ENCODE measurements around the gene DLEC1. TPM values are rescaled to one million over a fixed set of nuclear protein-coding genes. Genes with fewer than 3 reads are reported as not detected.

DLEC1 gene
- polyA plus RNA-seq, 4 donors, result 0.54 to 1.4 (median 0.85) TPM

DNA sequence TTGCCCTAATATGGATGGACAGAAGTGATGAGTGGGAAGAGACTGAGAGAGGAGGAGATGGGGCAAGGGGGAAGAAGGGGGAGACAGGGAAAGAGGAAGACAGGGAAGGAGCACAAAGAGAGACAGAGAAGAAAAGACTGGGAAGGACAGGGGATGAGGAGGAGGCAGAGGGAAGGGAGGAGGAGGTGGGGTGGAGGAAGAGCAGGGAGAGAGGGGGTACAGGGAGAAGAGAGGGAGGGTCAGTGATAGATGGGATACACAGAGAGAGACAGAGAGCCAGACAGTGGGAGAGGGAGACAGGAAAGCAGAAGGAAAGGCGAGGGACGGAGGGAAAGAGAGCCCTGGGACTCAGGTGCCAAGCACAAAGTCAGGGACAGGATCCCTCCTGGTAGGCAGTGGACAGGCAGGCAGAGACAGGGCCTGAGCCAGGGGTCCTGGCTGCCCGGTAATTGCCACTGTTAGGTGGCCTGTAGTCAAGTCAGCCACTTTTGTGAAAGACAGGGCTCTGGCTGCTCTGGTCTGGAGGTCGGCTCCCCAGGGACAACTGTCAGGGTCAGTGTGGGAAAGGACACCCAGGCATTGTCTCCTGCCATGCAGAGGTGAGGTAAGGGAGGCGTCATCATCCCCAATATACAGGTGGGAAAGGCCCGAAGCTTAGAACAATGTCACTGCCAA lies 38.6 kb upstream of the DLEC1 start:
- no peak for DNase-seq (ENCODE audit: low read depth in 4 of 4, low spot score in 3 of 4)

DNA sequence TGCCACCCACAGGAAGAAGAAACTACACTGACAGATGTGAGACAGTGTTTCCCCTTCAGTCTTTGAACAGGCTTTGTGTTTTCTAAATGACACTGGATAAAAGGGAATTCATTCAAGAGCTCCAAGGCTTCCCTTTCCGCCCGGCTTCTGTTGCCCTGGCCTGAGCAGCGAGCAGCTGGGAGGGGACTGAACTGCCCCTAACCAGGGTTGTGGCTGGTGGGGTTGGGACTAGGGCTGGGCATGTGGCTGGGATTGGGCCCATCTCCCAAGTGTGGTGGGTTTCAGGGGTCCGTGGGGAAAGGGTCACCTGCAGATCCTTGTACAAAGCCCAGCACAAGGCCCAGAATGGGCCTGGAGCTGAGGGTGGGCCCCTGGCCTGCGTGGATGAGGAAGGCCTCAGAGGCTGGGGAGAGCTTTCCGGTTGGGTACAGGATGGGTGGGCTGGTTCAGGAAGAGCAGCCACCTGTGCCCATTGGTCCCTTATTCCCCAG lies 38.0 kb upstream of the DLEC1 start:
- DNase-seq (ENCODE audit: low read depth in 4 of 4, low spot score in 3 of 4), result no peak

DNA sequence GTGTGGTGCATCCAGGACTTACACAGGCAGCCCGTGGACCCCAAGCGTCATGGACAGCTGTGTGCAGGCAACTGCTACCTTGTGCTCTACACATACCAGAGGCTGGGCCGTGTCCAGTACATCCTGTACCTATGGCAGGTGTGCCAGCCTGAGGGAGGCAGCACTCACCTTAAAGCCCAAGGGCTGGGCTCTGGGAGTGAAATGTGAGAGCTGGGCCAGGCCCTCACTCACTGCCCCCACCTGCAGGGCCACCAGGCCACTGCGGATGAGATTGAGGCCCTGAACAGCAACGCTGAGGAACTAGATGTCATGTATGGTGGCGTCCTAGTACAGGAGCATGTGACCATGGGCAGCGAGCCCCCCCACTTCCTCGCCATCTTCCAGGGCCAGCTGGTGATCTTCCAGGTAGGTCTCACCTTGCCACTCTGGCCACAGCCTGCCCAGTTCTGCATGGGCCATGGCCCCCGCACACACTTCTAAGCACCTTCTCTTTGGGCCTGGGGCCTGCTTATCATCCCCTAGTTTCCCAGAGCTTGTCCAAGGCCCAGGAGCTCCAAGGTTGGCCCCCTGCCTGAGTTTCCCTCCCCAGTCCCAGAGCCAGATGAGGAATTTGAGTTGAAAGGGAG lies 37.4 kb upstream of the DLEC1 start:
- DNase-seq (ENCODE audit: low read depth in 4 of 4, low spot score in 3 of 4), result no peak

DNA sequence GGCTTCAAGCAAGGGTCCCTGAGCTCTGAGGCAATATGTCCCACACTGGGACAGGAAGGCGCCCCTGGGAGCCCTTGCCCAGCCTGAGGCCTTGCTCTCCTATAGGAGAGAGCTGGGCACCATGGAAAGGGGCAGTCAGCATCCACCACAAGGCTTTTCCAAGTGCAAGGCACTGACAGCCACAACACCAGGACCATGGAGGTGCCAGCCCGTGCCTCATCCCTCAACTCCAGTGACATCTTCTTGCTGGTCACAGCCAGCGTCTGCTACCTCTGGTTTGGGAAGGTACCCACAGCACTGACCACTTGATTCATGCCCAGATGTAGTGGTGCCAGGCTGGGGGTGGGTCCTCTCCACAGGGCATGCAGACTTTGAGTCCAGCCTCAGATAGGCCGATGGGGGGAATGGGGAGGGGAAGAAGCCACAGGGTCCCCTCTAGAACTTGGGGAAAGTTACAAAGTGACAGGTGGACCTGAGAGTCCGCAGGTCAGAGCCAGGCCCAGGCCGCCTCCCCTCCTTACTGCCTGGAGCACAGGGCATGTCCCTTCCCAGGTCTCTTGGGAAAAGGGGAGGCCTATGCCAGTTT lies 36.6 kb upstream of the DLEC1 start:
- no peak for DNase-seq (ENCODE audit: low read depth in 4 of 4, low spot score in 3 of 4)

DNA sequence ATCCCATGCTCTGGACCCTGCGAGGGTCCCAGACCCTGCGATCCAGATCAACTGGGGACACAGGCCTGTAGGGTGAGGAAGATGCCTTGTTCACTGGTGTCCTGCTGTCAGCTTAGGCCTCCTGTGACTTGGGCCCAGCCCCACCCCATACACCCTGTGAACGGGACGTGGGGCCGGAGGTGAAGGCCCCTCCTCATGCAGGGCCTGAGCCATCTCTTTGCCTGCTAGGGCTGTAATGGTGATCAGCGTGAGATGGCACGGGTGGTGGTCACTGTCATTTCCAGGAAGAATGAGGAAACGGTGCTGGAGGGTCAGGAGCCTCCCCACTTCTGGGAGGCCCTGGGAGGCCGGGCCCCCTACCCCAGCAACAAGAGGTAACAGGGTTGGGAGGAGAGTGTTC lies 36.1 kb upstream of the DLEC1 start:
- DNase-seq (ENCODE audit: low read depth in 4 of 4, low spot score in 3 of 4), result no peak

DNA sequence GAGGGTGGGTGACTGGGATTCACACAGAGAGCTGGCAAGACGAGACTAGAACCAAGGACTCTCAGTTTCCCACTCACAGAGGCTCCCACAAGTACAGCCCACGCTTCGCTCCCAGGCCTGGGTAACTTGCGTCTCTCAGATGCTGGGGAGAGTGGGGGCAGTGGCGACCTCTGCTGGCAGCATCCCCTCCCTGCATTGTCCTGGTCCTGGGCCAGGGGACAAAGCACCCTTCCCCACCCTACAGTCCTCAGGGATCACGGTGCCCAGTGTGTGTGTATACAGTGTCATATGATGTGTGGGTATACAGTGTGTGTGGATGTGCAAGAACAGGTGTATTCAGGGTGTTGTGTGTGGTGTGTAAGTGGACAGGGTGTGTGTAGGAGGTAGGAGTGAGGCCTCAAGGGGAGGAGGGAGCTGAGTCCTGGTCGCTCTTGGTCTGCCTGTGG lies 35.6 kb upstream of the DLEC1 start:
- DNase-seq (ENCODE audit: low read depth in 4 of 4, low spot score in 3 of 4), result no peak

DNA sequence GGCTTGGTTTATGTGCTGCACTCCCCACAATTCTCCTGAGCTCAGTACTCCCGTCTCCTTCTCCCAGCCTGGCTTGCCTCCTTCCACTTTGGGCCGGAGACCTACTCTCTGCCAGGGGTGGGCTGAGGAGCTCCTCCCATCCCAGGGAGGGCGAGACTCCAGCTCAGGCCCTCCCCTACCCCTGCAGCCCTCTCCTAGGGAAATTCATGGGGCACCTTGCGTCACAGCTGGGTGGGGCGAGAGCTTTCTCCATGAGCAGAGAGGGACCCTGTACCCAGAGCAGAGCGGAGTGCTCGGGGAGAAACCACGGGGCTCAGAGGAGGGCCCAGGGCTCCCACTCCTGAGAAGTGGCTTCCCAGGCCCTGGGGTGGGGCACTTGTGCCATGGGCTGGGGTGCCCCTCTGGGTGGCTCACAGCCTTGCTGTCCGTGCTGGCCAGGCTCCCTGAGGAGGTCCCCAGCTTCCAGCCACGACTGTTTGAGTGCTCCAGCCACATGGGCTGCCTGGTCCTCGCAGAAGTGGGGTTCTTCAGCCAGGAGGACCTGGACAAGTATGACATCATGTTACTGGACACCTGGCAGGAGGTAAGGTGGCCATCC lies 35.1 kb upstream of the DLEC1 start:
- no peak for DNase-seq (ENCODE audit: low read depth in 4 of 4, low spot score in 3 of 4)

DNA sequence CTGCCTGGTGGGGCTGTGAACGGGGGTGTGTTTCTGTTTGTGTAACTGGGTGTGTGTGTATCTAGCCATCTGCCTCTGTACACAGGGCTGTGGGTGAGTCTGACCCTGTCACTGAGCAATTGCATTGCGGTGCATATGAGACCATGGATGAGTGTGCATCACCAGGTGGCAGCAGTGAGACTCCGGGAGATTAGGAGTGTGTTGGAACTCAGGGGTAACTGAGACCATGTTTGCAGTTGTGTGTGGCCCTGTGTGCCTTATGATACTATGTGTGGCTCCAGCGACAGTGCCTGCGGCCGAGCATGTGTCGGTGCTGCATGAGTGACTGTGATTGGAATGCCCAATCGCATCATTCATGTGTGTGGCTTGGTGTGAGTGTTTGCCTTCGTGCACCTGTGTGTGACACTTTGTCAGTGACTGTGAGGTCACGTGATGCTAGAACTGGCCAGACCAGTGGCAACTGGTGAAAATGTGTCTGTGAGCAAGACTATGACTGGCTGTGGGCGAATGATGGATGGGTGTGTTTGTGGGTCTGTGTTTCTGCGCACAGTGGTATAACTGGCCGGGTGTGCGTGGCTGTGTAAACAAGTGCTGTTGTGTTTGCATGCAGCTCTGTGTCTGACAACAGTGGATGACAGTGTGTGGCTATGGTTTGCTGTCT lies 34.5 kb upstream of the DLEC1 start:
- no peak for DNase-seq (ENCODE audit: low read depth in 4 of 4, low spot score in 3 of 4)

DNA sequence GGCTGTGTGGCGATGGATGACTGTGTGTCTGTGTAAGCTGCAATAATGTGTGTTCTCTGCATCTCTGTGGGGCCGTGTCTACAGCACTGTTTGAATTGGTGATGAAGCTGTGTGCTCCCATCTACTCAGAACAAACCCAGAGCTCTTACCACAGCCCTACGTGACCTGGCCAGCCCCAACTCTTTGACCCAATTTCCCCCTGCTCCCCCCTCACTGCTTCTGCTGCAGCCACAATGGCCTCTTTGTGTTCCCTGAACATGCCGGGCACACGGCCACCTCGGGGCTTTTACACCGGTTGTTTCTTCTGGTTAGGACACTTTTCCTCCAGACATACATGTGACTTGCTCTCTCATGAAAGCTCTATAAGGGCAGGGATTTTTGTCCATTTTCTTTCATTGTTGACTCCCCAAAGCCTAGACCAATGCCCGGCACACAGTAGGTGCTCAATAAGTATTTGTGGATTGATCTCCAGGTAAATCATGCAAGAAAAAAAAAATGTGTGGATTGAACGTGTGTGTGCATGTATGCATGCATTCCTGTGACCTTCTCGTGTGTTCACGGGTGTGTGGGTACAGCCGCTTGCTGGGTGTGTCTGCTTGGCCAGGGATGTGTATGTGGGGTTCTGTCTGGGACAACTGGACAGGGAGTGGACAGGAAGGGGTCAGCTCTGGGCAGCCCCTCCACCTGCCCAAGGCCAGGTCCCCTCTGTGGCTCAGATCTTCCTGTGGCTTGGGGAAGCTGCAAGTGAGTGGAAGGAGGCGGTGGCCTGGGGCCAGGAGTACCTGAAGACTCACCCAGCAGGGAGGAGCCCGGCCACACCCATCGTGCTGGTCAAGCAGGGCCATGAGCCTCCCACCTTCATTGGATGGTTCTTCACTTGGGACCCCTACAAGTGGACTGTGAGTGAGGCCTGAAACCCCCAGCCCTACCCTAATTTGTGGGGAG lies 33.7 kb upstream of the DLEC1 start:
- no peak for DNase-seq (ENCODE audit: low read depth in 4 of 4, low spot score in 3 of 4)

DNA sequence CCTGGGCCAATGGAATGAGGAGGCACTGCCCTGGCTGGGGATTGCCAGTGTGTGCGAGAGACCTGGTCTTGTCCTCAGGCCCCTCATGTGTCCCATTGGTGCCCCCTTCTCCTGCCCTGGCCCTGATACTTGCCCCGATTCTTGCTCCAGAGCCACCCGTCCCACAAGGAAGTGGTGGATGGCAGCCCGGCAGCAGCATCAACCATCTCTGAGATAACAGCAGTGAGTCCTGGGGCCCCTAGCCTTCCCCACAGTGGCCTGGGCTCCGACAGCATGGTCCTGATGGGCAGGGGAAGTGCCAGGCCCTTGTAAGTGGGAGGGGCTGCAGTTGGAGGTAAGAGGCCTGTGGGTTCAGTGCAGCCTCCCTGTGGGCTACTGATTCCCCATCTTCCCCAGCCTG lies 33.0 kb upstream of the DLEC1 start:
- DNase-seq (ENCODE audit: low read depth in 4 of 4, low spot score in 3 of 4), result no peak

DNA sequence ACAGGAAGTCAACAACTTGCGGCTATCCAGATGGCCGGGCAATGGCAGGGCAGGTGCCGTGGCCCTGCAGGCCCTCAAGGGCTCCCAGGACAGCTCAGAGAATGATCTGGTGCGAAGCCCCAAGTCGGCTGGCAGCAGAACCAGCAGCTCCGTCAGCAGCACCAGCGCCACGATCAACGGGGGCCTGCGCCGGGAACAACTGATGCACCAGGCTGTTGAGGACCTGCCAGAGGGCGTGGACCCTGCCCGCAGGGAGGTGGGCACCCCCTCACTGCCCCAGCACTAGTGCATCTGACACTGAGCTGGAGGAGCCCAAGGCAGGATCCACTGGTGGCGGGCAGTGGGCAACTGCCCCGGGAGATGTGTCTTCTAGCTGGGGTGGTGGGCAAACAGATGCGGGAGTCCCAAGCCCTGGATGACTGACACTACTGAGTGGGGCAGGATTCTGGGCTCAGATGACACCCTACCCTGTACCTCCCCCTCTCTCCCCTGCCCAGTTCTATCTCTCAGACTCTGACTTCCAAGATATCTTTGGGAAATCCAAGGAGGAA lies 32.5 kb upstream of the DLEC1 start:
- no peak for DNase-seq (ENCODE audit: low read depth in 4 of 4, low spot score in 3 of 4)

DNA sequence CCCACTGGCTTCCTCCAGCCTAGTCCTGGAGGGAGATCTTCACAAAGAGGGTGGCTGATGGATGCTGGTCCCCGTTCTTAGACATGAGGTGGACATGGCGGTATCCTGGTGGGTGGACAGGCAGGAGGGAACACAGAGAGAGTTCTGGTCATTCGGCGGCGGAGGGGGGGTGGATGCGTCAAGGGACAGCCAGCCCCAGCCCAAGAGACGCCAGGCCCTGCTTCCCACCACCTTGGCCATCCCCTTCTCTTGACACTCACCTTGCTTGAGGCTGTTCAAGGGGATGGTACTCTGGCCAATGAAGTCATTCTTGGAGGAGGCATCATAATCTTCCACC lies 31.3 kb upstream of the DLEC1 start:
- no peak for DNase-seq (ENCODE audit: low read depth in 4 of 4, low spot score in 3 of 4)

DNA sequence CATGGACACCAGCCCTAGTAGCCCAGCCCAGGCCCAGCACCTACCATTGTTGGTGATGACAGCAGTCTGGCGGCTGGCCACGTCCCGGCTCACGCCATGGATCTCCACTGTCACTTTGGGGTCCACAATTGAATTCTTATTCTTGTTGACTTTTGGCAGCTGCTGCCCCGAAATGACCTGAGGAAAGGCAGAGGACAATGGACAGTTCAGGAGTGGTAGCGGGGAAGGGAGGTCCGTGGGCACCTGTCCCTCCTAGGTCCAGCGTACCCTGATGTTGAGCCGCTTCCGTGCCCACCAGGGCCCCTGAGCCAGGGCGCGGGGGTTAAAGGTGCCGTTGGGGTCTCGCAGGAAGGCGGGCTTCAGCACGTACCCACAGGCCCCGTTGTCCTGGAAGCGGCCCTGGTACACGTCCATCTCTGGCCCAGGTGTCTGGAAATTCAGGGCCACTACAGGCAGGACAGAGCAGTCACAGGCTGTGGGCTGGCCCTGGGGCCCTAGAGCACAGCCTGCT lies 30.8 kb upstream of the DLEC1 start:
- DNase-seq (ENCODE audit: low read depth in 4 of 4, low spot score in 3 of 4), result no peak

DNA sequence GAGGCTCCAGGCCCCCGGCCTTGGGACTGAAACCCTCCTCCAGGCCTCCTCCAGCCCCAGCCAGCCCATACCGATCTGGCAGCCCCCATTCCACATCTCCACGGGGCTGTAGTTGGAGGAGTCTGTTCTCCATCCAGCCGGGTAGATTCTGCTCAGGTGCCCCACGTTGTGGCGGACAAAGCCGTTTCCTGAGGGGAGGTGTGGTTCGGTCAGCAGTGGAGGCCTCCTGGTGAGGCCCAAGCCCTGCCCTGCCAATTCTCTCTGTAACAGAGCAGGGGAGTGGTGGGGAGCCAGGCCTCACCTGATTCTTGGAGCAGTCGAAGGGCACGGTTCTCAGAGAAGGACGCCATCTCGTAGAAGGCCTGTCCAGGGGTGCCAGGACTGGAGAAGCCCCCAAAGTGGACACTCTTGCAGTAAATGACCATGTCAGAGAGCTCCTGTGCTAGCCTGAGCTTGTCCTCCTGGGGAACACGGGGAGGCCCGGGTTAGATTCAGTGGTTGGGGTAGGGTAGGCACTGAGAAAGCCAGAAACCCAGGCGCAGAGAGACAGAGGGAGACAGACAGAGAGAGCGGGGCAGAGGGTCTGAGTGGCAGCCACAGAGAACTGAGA lies 29.9 kb upstream of the DLEC1 start:
- DNase-seq (ENCODE audit: low read depth in 4 of 4, low spot score in 3 of 4), result no peak

DNA sequence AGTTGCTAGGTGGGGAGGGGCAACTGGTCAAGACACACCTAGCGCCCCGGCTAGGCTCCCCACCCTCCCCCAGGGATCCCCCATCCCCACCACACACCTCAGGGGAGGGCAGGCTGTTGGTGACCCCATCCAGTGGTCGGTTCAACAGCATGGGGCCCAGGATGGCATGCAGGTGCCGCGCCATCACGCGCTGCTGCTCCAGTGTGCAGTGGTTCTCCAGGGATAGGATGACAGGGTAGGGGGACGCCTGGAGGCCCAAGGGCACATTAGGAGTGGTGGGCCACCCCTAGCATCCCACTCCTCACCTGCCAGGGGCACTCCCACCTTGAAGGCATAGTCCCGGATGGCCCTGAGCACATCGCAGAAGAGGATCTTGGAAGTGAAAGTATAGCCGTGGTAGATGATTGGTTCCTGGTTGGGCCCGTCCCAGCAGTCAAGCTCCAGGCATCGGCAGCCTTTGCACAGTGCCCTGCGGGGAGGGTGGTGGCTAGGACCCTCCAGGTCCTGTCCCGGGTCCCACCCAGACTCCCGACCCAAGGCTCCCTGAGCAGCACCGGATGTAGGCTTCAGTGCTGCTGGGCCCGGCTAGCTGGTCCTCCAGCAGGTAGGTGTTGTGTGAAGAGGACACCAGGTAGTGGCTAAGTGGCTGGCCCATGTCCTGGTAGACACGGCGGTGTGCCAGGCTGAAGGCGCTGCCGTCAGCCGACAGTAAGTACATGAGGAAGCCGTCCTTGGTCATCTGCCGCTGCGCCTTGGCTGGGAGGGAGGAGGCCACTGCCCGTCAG lies 29.0 kb upstream of the DLEC1 start:
- no peak for DNase-seq (ENCODE audit: low read depth in 4 of 4, low spot score in 3 of 4)

DNA sequence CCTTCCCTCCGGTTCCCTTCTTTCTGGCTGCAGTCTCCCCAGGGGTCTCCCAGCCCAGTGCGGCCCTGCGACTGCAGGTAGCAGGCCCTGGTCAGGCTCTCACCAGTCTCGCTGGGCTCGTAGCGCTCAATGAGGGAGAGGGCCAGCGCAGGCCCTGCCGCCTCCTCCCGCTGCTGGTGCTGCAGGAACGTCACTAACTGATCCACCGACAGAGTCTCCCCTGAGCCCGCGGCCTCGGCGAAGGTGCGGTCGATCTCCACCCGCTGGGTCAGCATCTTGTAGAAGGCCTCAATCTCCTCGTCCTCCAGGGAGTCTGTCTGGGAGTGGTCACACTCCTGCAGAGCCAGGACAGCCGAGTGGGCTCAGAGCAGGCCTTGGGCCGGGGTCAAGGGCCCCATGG lies 27.9 kb upstream of the DLEC1 start:
- no peak for DNase-seq (ENCODE audit: low read depth in 4 of 4, low spot score in 3 of 4)

DNA sequence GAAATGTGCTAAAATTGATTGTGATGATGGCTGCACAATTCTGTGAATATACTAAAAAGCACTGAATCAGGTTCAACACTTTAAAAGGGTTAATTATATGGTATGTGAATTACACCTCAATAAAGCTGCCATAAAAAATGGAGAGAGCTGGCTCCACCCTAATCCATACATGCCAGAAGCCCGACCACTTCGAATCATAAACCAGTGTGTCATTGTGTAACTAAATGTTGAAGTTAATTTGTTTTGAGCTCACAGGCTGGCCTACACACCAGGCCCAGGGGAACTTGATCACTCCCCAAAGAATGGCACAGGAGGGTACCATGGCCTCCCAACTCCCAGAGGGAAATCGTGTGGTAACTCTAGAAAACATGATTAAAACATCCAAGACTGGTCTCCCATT lies 23.5 kb upstream of the DLEC1 start:
- DNase-seq (ENCODE audit: low read depth in 4 of 4, low spot score in 3 of 4), result no peak

DNA sequence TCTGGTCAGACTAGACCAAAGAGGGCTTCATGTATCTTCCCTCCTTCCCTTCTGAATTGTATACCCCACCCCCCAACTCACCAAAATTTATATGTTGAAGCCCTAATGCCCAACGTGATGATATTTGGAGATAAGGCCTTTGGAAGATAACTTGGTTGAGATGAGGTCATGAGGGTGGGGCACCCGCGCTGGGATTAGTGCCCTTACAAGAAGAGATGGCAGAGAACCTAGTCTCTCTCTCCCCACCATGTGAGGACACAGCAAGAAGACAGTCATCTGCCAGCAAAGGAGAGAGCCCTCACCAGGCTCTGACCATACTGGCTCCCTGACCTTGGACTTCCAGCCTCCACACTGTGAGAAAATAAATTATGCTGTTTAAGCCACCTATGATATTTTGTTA lies 23.0 kb upstream of the DLEC1 start:
- no peak for DNase-seq (ENCODE audit: low read depth in 4 of 4, low spot score in 3 of 4)

DNA sequence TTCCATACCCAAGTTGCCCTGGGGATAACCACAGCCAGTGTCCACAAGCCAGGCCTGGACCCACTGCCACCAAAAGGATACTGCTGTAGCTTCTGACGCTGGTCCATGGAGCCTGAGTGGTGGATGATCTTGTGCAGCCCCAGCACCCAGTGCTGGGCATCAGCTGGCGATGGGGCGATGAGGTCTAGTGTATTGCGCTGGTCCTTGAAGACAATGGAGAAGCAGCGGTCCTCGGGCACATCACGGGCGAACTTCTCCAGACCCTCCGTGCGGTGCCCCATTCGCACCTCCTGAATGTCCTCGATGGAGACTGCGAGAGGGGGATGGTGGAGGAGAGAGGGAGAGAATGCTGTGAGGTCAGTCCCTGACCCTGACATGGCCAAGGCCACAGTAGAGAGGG lies 22.6 kb upstream of the DLEC1 start:
- DNase-seq (ENCODE audit: low read depth in 4 of 4, low spot score in 3 of 4), result no peak

All from right renal pelvis (tissue), 4 donors.